SIG-M5 (cell line): ENCODE results near the gene NFASC.

Experiments
- DNase-seq: peaks from one replicate; lab custom pipeline; 2025; lab: John Stamatoyannopoulos, UW

NFASC gene

GRCh38 chr1:204889681-204890383 lies 19.2 kb downstream of the NFASC start:
- DNase-seq, result no peak

GRCh38 chr1:204891860-204892259 lies 21.2 kb downstream of the NFASC start:
- no peak for DNase-seq

GRCh38 chr1:204894031-204894430 lies 23.4 kb downstream of the NFASC start:
- DNase-seq, result no peak

GRCh38 chr1:204894606-204895005 lies 23.9 kb downstream of the NFASC start:
- DNase-seq, result no peak

GRCh38 chr1:204896023-204896422 lies 25.4 kb downstream of the NFASC start:
- no peak for DNase-seq

GRCh38 chr1:204896787-204897469 lies 26.3 kb downstream of the NFASC start:
- DNase-seq, result no peak

GRCh38 chr1:204900721-204901120 lies 30.1 kb downstream of the NFASC start:
- no peak for DNase-seq

- no peak for DNase-seq
Observed at GRCh38 chr1:204902671-204903070, 32.0 kb downstream of the NFASC start.

GRCh38 chr1:204904228-204904810 lies 33.7 kb downstream of the NFASC start:
- no peak for DNase-seq

- no peak for DNase-seq
Observed at GRCh38 chr1:204909109-204909508, 38.4 kb downstream of the NFASC start.

GRCh38 chr1:204915861-204916495 lies 45.3 kb downstream of the NFASC start:
- no peak for DNase-seq

GRCh38 chr1:204917802-204918201 lies 47.1 kb downstream of the NFASC start:
- no peak for DNase-seq

- DNase-seq, result no peak
Observed at GRCh38 chr1:204920511-204920910, 49.8 kb downstream of the NFASC start.

- no peak for DNase-seq
Observed at GRCh38 chr1:204920967-204921366, 50.3 kb downstream of the NFASC start.

- no peak for DNase-seq
Observed at GRCh38 chr1:204921855-204922516, 51.3 kb downstream of the NFASC start.

- DNase-seq, result no peak
Observed at GRCh38 chr1:204923201-204923600, 52.5 kb downstream of the NFASC start.

GRCh38 chr1:204923626-204924012 lies 53.0 kb downstream of the NFASC start:
- DNase-seq, result no peak

- no peak for DNase-seq
Observed at GRCh38 chr1:204924013-204924759, 53.5 kb downstream of the NFASC start.

- DNase-seq, result no peak
Observed at GRCh38 chr1:204925701-204926100, 55.0 kb downstream of the NFASC start.

- no peak for DNase-seq
Observed at GRCh38 chr1:204927673-204928641, 57.3 kb downstream of the NFASC start.
